ENCODE data around the gene CCDC158. TPM values are rescaled to one million over a fixed set of nuclear protein-coding genes. Genes with fewer than 3 reads are reported as not detected.

CCDC158 gene
- not detected for total RNA-seq
- total RNA-seq (2013) = not detected

DNA sequence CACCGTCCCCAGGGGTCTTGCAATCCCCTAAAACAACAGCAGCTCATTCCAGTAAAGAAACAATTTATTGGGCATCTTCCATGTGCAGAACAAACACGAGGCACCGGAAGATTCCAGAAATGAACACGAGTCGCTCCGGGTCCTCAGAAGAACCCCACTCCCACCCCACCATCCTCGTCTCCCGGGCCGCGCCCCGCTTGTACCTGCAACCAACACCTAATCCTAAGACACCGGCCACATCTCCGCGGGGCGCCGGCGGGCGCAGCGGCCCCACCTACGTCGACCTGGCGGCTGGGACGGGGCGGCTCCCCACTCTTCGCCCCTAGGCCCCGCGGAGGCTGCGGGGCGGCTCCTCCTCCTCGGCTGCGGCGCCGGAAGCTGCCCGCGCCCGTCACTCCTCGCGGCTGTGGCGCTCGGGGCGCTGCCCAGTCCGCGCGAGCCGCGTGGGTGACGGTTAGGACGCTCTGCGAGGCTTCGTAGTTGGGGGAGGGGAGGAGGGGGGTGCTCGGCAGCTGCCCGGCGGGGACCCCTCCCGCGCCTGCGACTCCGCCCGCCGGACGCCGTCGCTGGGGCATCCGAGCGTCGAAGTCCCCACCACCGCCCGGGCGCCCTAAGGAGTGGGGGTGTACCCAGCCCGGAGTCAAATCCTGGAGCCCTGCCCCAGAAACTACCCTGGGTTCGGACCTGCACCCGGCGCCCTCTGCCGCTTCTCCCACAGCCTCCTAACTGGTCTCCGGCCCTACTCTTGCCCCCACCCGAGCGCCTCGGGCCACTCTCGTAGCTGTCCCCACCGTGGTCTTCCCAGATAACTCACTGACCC is at the start of gene CCDC158:
TSS of gene CCDC158 (minus strand) at position 380 of the 820 bp plus-strand sequence. CDS start 17,934 bp downstream, outside the sequence.
- DNase-seq (peak in 1 of 2 donors; percentile 20), ATAC-seq (peak; percentile 69 to 89 (median 88))
- TF ChIP-seq, protein P1, sequence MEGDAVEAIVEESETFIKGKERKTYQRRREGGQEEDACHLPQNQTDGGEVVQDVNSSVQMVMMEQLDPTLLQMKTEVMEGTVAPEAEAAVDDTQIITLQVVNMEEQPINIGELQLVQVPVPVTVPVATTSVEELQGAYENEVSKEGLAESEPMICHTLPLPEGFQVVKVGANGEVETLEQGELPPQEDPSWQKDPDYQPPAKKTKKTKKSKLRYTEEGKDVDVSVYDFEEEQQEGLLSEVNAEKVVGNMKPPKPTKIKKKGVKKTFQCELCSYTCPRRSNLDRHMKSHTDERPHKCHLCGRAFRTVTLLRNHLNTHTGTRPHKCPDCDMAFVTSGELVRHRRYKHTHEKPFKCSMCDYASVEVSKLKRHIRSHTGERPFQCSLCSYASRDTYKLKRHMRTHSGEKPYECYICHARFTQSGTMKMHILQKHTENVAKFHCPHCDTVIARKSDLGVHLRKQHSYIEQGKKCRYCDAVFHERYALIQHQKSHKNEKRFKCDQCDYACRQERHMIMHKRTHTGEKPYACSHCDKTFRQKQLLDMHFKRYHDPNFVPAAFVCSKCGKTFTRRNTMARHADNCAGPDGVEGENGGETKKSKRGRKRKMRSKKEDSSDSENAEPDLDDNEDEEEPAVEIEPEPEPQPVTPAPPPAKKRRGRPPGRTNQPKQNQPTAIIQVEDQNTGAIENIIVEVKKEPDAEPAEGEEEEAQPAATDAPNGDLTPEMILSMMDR (IDR thresholded peaks at IDR 0.05) = no peak
- peak within 1 kb of the TSS in 1 of 2 donors; percentile 31 for H3K27ac Mint-ChIP-seq
- Histone ChIP-seq H3K4me3 (ENCODE audit: low read length) (peak within 1 kb of the TSS; percentile 1), H3K36me3 (ENCODE audit: control insufficient read depth, insufficient read depth, low read length) (no peaks in the 10 kb centered on the region), H3K9me3 (ENCODE audit: control insufficient read depth, insufficient read depth, low read length) (no peaks in the 10 kb centered on the region), H3K4me1 (ENCODE audit: control insufficient read depth, insufficient read depth, low read length) (peaks cover 3% of the 10 kb centered on the region), H3K27me3 (ENCODE audit: control insufficient read depth, insufficient read depth, low read length) (no peaks in the 10 kb centered on the region), H3K27ac (ENCODE audit: low read length) (no peak within 1 kb of the TSS)
- intact Hi-C loops (cut with micrococcal nuclease) = no loop called here
- no peaks in the 10 kb centered on the region for H3K9me3 Mint-ChIP-seq
- H3K4me3 Mint-ChIP-seq = peak within 1 kb of the TSS; percentile 81
- no peaks in the 10 kb centered on the region for H3K36me3 Mint-ChIP-seq
- H3K27me3 Mint-ChIP-seq (ENCODE audit: low read depth in 2 of 2) = peaks cover 6 to 22% of the 10 kb centered on the region in 2 donors
- H3K4me1 Mint-ChIP-seq = peaks cover 5 to 11% of the 10 kb centered on the region in 2 donors
- 15% methylated on average over 78 of the region's 79 CpGs for WGBS (ENCODE audit: insufficient coverage)

DNA sequence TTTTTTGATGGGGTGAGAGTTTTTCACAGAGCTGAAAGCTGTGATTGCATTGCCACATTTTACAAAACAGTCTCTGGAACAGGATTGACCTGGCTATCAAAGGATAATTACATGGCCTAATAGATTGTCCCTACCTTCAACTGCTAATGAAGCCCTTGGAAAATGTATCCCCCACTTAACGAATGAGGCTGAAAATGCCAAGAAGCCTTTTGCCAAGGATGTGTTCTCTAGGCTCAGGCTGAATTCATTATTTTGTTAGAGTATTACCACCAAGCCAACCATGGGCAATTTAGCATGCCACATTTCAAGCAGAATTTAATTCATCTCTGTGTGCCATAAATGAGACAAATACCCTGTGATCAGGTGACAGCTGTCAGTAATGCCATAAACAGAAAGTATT is 49.6 kb upstream of the CCDC158 start:
- TF ChIP-seq, protein P1 (IDR thresholded peaks at IDR 0.05) = no peak
- 93% methylated on average over 1 of the region's 1 CpG for WGBS (ENCODE audit: insufficient coverage)
- no peak overlapping the region for H3K4me3 Mint-ChIP-seq
- H3K27ac ChIP-seq (ENCODE audit: low read length) = no peak overlapping the region
- H3K36me3 ChIP-seq (ENCODE audit: control insufficient read depth, insufficient read depth, low read length) = no peaks in the 10 kb centered on the region
- intact Hi-C loops (cut with micrococcal nuclease) = no loop called here
- no peak overlapping the region for H3K27ac Mint-ChIP-seq
- no peaks in the 10 kb centered on the region for H3K36me3 Mint-ChIP-seq
- peaks cover 0 to 5% of the 10 kb centered on the region in 2 donors for H3K4me1 Mint-ChIP-seq
- DNase-seq (no peak), ATAC-seq (no peak)
- no peaks in the 10 kb centered on the region for H3K4me1 ChIP-seq (ENCODE audit: control insufficient read depth, insufficient read depth, low read length)
- no peaks in the 10 kb centered on the region for H3K9me3 Mint-ChIP-seq
- H3K27me3 Mint-ChIP-seq (ENCODE audit: low read depth in 2 of 2) = peaks cover 0 to 2% of the 10 kb centered on the region in 2 donors
- no peak overlapping the region for H3K4me3 ChIP-seq (ENCODE audit: low read length)
- H3K9me3 ChIP-seq (ENCODE audit: control insufficient read depth, insufficient read depth, low read length) = no peaks in the 10 kb centered on the region
- no peaks in the 10 kb centered on the region for H3K27me3 ChIP-seq (ENCODE audit: control insufficient read depth, insufficient read depth, low read length)

DNA sequence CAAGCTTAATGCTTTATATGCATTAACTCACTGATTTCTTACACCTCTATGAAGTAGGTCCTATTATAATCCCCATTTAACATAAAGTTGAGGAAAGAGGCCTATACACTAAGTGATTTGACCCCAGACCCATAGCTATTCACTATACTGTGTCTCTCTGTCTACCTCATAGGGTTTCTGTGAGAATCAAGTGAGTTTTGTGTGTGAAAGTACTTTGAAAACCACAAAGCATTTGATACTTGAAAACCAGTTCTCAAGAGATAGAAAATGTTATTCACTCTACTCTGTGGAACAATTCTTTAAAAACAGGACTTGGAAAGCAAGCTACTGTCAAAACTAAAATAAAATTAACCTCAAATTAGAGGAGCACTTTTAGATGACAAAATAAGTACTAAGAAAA is 49.1 kb upstream of the CCDC158 start:
- no peaks in the 10 kb centered on the region for H3K36me3 Mint-ChIP-seq
- no peak for DNase-seq
- no peaks in the 10 kb centered on the region for H3K9me3 Mint-ChIP-seq
- H3K27me3 ChIP-seq (ENCODE audit: control insufficient read depth, insufficient read depth, low read length) = no peaks in the 10 kb centered on the region
- peaks cover 0 to 5% of the 10 kb centered on the region in 2 donors for H3K4me1 Mint-ChIP-seq
- H3K27ac Mint-ChIP-seq = no peak overlapping the region
- no peaks in the 10 kb centered on the region for H3K9me3 ChIP-seq (ENCODE audit: control insufficient read depth, insufficient read depth, low read length)
- intact Hi-C loops (cut with micrococcal nuclease) = no loop called here
- H3K4me3 Mint-ChIP-seq = no peak overlapping the region
- no peak overlapping the region for H3K27ac ChIP-seq (ENCODE audit: low read length)
- no peak overlapping the region for H3K4me3 ChIP-seq (ENCODE audit: low read length)
- TF ChIP-seq, protein P1 (IDR thresholded peaks at IDR 0.05) = no peak
- H3K4me1 ChIP-seq (ENCODE audit: control insufficient read depth, insufficient read depth, low read length) = no peaks in the 10 kb centered on the region
- H3K36me3 ChIP-seq (ENCODE audit: control insufficient read depth, insufficient read depth, low read length) = no peaks in the 10 kb centered on the region
- peaks cover 0 to 2% of the 10 kb centered on the region in 2 donors for H3K27me3 Mint-ChIP-seq (ENCODE audit: low read depth in 2 of 2)
- no peak for ATAC-seq

Measured in natural killer cell (primary cell).